HEK293 (cell line): Measurements from ENCODE around the gene ASTN2.

Source experiments
- AEBP2 ChIP-seq: fragments of 450-650 bp; formaldehyde crosslinking; IDR thresholded peaks from 2 replicates; pipeline ENCODE4 v1.5.1; 2016; ENCODE audit warnings: missing biosample characterization, missing genetic modification characterization, borderline replicate concordance
- CTCF ChIP-seq: fragments of 450-650 bp; formaldehyde crosslinking; IDR thresholded peaks from 2 replicates; pipeline ENCODE4 v1.5.1; 2016; ENCODE audit warnings: missing biosample characterization, missing genetic modification characterization
- REPIN1 ChIP-seq: fragments of 450-650 bp; formaldehyde crosslinking; IDR thresholded peaks from 2 replicates; pipeline ENCODE4 v1.5.1; 2017; ENCODE audit warnings: missing biosample characterization, missing genetic modification characterization, low read depth
- ZNF121 ChIP-seq: fragments of 450-650 bp; formaldehyde crosslinking; IDR thresholded peaks from 2 replicates; pipeline ENCODE4 v1.5.1; 2016; ENCODE audit warnings: missing biosample characterization, missing genetic modification characterization
- ZNF146 ChIP-seq: fragments of 450-650 bp; formaldehyde crosslinking; IDR thresholded peaks from 2 replicates; pipeline ENCODE4 v1.5.1; 2016; ENCODE audit warnings: missing biosample characterization, missing genetic modification characterization
- ZNF24 ChIP-seq: fragments of 450-650 bp; formaldehyde crosslinking; IDR thresholded peaks from 2 replicates; pipeline ENCODE4 v1.5.1; 2016; ENCODE audit warnings: missing biosample characterization, missing genetic modification characterization
- ZNF335 ChIP-seq: fragments of 450-650 bp; formaldehyde crosslinking; conservative IDR thresholded peaks from 2 replicates; pipeline ENCODE4 v1.5.1; 2016; ENCODE audit warnings: missing biosample characterization, missing genetic modification characterization
- ZNF624 ChIP-seq: fragments of 450-650 bp; formaldehyde crosslinking; IDR thresholded peaks from 2 replicates; pipeline ENCODE4 v1.5.1; 2017; ENCODE audit warnings: missing biosample characterization, missing genetic modification characterization

GRCh38 chr9:116980582-116981120, 434.2 kb downstream of the ASTN2 start:
- TF ChIP-seq ZNF335 (tag by site-specific recombination) (no peak), AEBP2 (tag by site-specific recombination) (no peak), CTCF (tag by site-specific recombination) (no peak), ZNF146 (tag by site-specific recombination) (no peak), ZNF24 (tag by site-specific recombination) (no peak), ZNF121 (tag by site-specific recombination) (no peak), ZNF624 (no peak), REPIN1 (no peak)
